ENCODE data around the gene LCE1D.

Gene LCE1D

GRCh38 chr1:152811671-152812070 lies 15.2 kb downstream of the LCE1D start, which contains the start of gene LCE1B:
Gene LCE1B (plus strand): TSS chr1:152811971. CDS start chr1:152812447, 476 bp downstream.
- in situ Hi-C loops (cut with HindIII; ENCODE audit: low sequenced_read_pairs) = no loop called here

- in situ Hi-C loops (cut with HindIII; ENCODE audit: low sequenced_read_pairs) = no loop called here
These were observed 20.8 kb downstream of the LCE1D start for GRCh38 chr1:152817309-152817708.

- in situ Hi-C loops (cut with HindIII; ENCODE audit: low sequenced_read_pairs) = no loop called here
These were observed 26.8 kb downstream of the LCE1D start for GRCh38 chr1:152823294-152823693.

GRCh38 chr1:152824964-152825363 lies 28.4 kb downstream of the LCE1D start:
- in situ Hi-C loops (cut with HindIII; ENCODE audit: low sequenced_read_pairs) = no loop called here

GRCh38 chr1:152827173-152827572 lies 30.7 kb downstream of the LCE1D start, which contains the start of gene LCE1A:
Gene LCE1A (plus strand): TSS chr1:152827473. CDS start chr1:152827473, 0 bp downstream.
- in situ Hi-C loops (cut with HindIII; ENCODE audit: low sequenced_read_pairs) = no loop called here

- in situ Hi-C loops (cut with HindIII; ENCODE audit: low sequenced_read_pairs) = no loop called here
These were observed 40.3 kb downstream of the LCE1D start for GRCh38 chr1:152836870-152837269.

- in situ Hi-C loops (cut with HindIII; ENCODE audit: low sequenced_read_pairs) = no loop called here
These were observed 46.0 kb downstream of the LCE1D start, which contains the start of gene LCE6A for GRCh38 chr1:152842556-152842955. Gene LCE6A (plus strand): TSS chr1:152842856. CDS start chr1:152843521, 665 bp downstream.
